Measurements from ENCODE around the gene GPR68.

GRCh38 chr14:91258876-91259275 lies 14.4 kb upstream of the GPR68 start:
- TF ChIP-seq CTCF (IDR thresholded peaks at IDR 0.05) (no peak), SIN3A (IDR thresholded peaks at IDR 0.05; ENCODE audit: borderline replicate concordance, insufficient read depth, low read depth, low read length) (no peak), REST (IDR thresholded peaks at IDR 0.05; ENCODE audit: insufficient read depth in 1 of 2, low read depth in 2 of 2, low read length in 1 of 2) (no peak), POLR2AphosphoS5 (IDR thresholded peaks at IDR 0.05; ENCODE audit: low read depth, low read length) (no peak)

Data from Panc1 (cell line).